GM21447 (cell line): ENCODE measurements around the gene FBXO42.
"Not testable (repeated sequence)": the region's sequence is repeated elsewhere in the genome, so short reads cannot be mapped to it uniquely, and the experiment has no call there.

Experiments
- ATAC-seq: cut with Tn5 transposase; IDR thresholded peaks from one replicate; pipeline ENCODE4 v1.9.1; 2021; ENCODE audit not compliant: unreplicated experiment

FBXO42 gene

GRCh38 chr1:16222716-16223115 is 129.6 kb downstream of the FBXO42 start:
- not testable (repeated sequence) for ATAC-seq

GRCh38 chr1:16221499-16221898 is 130.8 kb downstream of the FBXO42 start:
- ATAC-seq, result no peak

GRCh38 chr1:16219968-16220500 is 132.2 kb downstream of the FBXO42 start:
- ATAC-seq, result no peak

GRCh38 chr1:16218674-16219071 is 133.6 kb downstream of the FBXO42 start:
- ATAC-seq, result no peak

GRCh38 chr1:16218014-16218673 is 134.1 kb downstream of the FBXO42 start:
- no peak for ATAC-seq

GRCh38 chr1:16217061-16217785 is 135.1 kb downstream of the FBXO42 start:
- ATAC-seq, result peak; percentile 90

GRCh38 chr1:16215882-16216753 is 136.2 kb downstream of the FBXO42 start:
- no peak for ATAC-seq

GRCh38 chr1:16215240-16215639 is 137.0 kb downstream of the FBXO42 start:
- not testable (repeated sequence) for ATAC-seq

- not testable (repeated sequence) for ATAC-seq
Observed at GRCh38 chr1:16213544-16213943, 138.7 kb downstream of the FBXO42 start.

- ATAC-seq, result no peak
Observed at GRCh38 chr1:16213013-16213412, 139.3 kb downstream of the FBXO42 start.

- ATAC-seq, result no peak
Observed at GRCh38 chr1:16212251-16212961, 139.9 kb downstream of the FBXO42 start, which contains the start of gene ARHGEF19. TSS of gene ARHGEF19 (minus strand) at chr1:16212652. CDS start at chr1:16209054, 3,598 bp downstream.

GRCh38 chr1:16211824-16212223 is 140.5 kb downstream of the FBXO42 start:
- no peak for ATAC-seq

- ATAC-seq, result no peak
Observed at GRCh38 chr1:16210581-16210980, 141.7 kb downstream of the FBXO42 start.

GRCh38 chr1:16209847-16210407 is 142.4 kb downstream of the FBXO42 start:
- ATAC-seq, result no peak

GRCh38 chr1:16209132-16209846 is 143.0 kb downstream of the FBXO42 start:
- ATAC-seq, result no peak

- ATAC-seq, result no peak
Observed at GRCh38 chr1:16208270-16208987, 143.9 kb downstream of the FBXO42 start.

- ATAC-seq, result no peak
Observed at GRCh38 chr1:16207318-16208269, 144.7 kb downstream of the FBXO42 start.
